ENCODE results near the gene SLIT3. TPM values are rescaled to one million over a fixed set of nuclear protein-coding genes. Genes with fewer than 3 reads are reported as not detected.
A peak's percentile ranks its signal among the peaks of the same experiment; 100 is the strongest.

SLIT3 gene
- 40.2 TPM for total RNA-seq

DNA sequence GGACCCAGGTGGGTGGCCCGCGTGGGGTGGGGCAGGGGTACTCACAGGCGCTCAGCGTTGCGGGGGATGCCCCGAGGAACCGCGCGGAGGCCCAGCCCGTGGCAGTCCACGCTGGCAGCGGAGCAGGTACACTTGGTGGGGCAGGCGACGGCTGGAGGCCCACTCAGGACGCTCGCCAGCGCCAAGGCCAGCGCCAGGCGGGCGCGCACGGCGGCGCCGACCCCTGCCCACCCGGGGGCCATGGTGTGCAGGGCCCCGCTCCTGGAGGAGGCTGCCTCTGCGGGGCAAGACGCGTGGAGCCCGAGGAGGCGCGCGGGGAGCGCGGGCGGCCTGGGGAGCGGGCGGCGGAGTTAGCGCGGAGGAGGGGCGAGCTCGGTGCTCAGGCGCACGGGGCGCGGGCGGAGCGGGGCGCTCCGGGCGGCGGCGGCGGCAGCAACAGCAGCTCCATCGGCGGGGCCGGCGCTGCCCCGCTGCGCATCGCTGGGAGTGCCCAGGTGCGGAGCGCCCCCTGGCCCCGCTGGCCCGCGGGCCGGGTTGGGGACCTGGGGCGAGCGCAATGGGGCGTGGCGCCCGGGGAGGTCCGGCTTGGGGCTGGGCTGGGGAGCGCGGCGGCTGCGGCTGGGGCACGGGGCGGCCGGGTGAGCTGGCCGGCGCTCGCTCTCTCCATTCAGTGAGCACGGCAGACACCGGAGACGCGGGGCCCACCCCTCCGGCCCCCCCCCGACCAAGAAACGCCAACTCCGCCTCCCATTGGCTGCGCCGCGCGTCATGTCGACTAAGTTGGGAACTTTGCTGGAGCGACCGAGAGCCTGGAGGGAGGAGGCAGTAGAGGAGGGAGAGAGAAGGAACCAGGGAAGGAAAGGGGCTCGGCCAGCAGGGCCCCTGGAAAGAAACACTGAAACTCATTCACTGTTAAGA, at the start of gene SLIT3:
Gene SLIT3 (minus strand): TSS at position 672 of the 918 bp plus-strand sequence. CDS start 430 bp downstream, at position 242.
- peak; percentile 52 for DNase-seq (ENCODE audit: low spot score)

DNA sequence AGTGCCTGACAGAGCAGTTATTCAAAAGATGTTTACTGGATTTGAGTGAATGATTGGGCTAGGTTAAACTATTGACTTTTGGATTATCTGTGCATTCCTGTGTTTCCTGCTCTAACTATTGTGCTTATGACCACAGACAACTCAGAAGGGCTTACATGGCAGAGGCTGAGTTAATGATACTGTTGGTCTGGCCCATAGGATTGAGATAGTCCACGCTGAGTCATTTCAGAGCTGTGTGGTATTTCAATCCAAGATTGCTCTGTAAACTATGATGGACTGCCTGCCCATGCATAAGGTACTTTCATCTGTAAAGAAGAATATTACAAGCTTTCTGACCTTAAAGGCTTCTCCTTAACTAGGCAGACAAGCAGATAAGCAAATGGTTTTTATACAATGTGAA, 49.1 kb upstream of the SLIT3 start:
- DNase-seq (ENCODE audit: low spot score), result no peak

- DNase-seq (ENCODE audit: low spot score), result no peak
Measured at GRCh38 chr5:169347786-169348185, 46.8 kb upstream of the SLIT3 start.

DNA sequence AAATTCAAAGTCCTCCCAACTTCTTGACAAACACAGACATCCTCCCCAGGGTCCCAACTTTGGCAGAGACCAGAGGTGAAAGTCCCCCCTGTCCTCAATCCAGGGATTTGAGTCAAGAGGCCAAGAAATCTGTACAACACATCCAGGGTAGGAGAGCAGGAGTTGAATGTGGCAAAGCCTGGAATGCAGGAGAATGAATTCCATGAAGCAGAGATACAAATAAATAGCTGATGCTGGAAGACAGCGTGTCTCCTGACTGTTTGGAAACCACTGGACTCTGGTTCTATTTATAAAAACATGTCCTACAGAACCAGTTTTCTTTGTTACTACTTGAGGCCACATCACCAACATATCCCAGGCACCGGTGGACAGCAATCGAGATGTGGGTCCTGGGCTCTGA, 43.7 kb upstream of the SLIT3 start:
- DNase-seq (ENCODE audit: low spot score), result no peak

GRCh38 chr5:169343766-169344165, 42.8 kb upstream of the SLIT3 start:
- no peak for DNase-seq (ENCODE audit: low spot score)

- no peak for DNase-seq (ENCODE audit: low spot score)
Measured at GRCh38 chr5:169341556-169341955, 40.6 kb upstream of the SLIT3 start.

- no peak for DNase-seq (ENCODE audit: low spot score)
Measured at GRCh38 chr5:169339869-169340268, 38.9 kb upstream of the SLIT3 start.

- DNase-seq (ENCODE audit: low spot score), result no peak
Measured at GRCh38 chr5:169336242-169336641, 35.3 kb upstream of the SLIT3 start.

DNA sequence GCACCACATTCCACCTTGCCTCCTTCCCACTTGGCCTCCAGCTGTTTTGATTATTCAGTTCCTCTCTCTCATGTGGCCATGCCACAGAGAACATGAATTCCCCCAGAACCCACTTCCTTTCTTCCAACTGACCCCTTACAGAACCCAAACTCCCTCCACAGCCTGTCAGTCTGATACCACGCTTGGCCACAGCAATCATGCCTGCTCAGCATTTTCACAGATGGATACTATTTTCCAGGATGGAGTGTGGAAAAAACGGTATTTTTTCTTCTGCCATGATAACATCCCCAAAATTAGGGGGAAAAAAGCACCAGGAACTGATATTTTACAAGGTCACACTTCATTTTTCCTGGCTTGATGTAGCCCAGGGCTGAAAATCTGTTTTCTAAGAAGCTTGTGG, 34.9 kb upstream of the SLIT3 start:
- DNase-seq (ENCODE audit: low spot score), result no peak

GRCh38 chr5:169333518-169333917, 32.6 kb upstream of the SLIT3 start:
- no peak for DNase-seq (ENCODE audit: low spot score)

DNA sequence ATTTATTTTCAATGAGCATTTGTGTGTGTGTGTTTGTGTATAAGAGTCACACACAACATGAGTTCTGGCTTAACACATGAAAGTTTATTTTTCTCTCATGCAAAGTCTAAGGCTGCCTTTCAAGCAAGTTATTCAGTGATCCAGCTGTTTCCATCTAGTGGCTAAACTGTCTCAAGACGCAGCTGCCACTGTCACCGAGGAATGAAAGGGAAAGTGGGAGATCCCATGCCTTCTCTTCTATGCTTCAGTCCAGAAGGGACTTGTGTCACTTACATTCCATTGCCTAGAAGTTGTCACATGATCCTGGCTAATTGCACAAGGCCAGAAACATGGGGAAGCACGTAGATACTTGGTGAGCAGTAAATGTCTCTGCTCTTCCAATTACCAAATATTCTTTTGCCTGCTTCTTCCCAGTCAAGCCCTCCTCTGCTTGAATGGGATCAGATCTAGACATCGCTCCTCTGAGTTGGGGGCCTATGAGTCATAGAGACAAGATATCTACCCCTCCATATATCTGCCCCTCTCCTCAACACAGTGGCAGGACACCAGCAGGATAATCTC, 30.4 kb upstream of the SLIT3 start:
- no peak for DNase-seq (ENCODE audit: low spot score)

GRCh38 chr5:169328401-169328800, 27.5 kb upstream of the SLIT3 start:
- no peak for DNase-seq (ENCODE audit: low spot score)

DNA sequence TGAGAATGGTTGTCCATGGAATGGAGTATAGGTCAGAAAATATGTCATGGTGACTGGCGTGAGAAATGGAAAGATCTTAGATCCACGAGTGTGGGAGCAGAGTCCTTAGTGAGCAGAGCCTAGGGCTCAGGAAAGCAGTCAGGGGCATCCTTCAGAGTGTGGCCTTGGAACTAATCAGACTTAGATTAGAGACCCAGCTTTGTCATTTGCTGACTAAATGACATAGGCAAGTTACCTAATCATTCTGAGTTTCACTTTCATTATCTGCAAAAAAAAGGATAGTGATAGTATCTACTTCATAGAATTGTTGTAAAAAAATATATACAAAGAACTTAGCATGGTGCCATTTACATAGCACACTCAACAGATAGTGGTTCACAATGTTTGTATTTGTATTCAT, 24.3 kb upstream of the SLIT3 start:
- no peak for DNase-seq (ENCODE audit: low spot score)

DNA sequence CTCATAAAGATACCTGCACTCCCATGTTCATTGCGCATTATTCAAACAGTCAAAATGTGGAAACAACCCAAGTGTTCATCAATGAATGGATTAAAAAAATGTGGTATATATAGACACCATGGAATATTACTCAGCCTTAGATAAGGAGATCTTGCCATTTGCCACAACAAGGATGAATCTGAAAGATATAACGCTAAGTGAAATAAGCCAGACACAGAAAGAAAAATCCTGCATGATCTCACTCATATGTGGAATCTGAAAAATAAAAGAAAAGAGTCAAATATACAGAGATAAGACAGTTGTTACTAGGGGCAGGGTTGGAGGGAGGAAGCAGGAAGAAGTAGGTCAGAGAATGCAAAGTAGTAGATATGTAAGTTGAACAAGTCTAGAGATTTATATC, 17.6 kb upstream of the SLIT3 start:
- no peak for DNase-seq (ENCODE audit: low spot score)

DNA sequence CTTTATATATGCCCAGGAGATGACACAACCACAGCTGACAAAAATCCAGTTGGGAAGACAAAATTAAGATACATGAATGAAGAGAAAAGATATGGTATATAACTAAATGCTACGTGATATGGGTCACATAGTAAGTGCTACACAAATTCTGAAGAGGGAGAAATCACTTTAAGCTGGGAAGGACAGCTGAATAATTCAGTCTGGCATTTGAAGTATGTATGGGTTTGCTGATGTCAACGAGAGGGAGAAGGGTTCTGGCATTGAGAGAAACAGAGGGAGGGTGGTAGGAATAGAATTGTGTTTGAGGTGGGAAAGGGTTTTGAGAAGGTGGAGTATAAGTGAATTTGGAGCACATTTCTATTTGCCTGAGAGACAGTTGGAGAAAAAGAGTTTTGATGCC, 6.7 kb upstream of the SLIT3 start:
- DNase-seq (ENCODE audit: low spot score), result no peak

- DNase-seq (ENCODE audit: low spot score), result no peak
Measured at GRCh38 chr5:169305366-169305765, 4.4 kb upstream of the SLIT3 start.

GRCh38 chr5:169304175-169304574, 3.2 kb upstream of the SLIT3 start:
- no peak for DNase-seq (ENCODE audit: low spot score)

GRCh38 chr5:169303119-169303515, 2.2 kb upstream of the SLIT3 start:
- no peak for DNase-seq (ENCODE audit: low spot score)

- DNase-seq (ENCODE audit: low spot score), result peak; percentile 59
Measured at GRCh38 chr5:169302491-169303118, 1.7 kb upstream of the SLIT3 start.

- no peak for DNase-seq (ENCODE audit: low spot score)
Measured at GRCh38 chr5:169301986-169302385, 1.0 kb upstream of the SLIT3 start.

DNA sequence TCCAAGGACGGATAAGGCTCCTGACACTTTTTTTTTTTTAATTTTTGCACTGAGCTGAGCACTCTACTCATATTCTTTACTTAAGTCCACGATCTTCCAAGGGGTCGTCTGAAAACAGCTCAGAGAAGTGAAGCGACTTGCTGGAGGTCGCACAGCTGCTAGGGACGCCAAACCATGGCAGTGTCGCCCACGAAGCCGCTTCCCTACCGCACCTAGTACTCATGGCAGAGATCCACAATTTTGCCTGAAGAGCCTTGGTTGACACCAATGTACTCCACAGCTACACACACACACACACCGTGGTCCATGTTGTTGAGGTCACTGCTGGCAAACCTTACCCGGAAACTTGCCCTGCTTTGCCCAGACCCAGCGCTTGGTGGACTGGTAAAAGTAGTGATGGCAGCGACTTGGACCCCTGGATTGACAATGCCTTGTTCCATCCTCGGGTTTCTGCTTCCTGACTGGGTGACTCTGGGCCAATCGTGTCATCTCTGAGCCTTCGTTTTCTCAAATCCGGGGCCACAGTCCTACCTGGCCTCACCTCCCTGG, 521 bp upstream of the SLIT3 start:
- no peak for DNase-seq (ENCODE audit: low spot score)

DNA sequence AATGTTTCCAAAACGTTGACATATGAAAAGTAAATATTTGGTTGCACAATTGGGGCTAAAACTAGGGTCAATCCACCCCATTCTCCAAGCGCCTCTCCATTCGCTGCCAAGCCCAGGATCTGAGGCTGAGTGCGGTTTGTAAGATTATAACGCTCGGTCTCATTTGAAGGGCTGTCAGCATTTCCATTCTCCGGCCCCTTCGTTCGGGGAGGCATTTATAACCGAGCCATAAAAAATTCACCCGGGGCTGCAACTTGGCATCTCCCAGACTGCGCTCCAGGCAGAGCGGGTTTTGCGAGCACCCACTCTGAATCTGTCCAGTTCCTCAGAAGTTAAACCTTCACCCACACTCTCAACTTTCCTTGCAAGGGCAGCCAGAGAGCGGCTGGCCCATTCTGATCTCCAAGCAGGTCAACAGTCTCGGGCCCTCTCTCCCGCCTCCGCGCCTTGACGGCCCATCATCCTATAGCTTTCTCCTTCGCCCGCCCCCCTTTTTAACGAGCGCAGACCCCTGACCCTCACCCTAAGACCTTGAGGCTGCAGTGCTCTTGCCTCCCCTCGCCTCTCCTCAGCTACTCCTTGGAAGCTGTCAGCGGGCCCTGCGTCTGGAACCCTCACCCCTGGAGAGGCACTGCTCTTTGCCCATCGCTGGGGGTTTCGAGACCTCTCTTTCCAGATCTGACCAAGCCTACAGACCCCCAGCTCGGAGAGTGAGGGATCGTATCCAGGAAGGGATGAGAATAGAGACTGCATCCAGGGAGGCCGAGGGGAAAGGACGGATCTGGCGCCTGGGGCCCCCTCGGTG, 1.1 kb downstream of the SLIT3 start:
- DNase-seq (ENCODE audit: low spot score), result no peak
